UCSD-AML1 (cell line): Measurements from ENCODE around the gene FXYD2.
"Not testable (repeated sequence)": the region's sequence is repeated elsewhere in the genome, so short reads cannot be mapped to it uniquely, and the experiment has no call there.

Source experiments
- DNase-seq: peaks from one replicate; lab custom pipeline; 2025; ENCODE audit not compliant: unreplicated experiment; lab: John Stamatoyannopoulos, UW

The FXYD2 gene

GRCh38 chr11:117822074-117823033 lies 2.2 kb downstream of the FXYD2 start:
- DNase-seq = peak; percentile 70

DNA sequence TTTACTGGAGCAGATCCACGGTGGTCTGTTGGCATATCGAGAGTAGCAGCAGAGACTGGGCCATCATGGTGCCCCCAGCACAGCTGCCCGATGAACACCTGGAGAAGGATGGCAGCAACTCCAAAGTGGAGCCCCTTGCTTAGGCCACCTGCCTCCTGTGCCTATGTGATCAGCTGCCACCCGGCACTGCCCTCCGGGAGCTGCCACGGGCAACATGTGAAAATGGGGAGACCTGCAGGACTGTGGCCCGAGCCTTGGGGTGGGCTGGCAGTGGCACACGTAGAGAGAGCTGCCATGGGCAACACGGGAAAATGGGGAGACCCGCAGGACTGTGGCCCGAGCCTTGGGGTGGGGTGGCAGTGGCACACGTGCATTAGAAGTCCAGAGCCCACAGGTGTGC lies 3.1 kb downstream of the FXYD2 start:
- no peak for DNase-seq

DNA sequence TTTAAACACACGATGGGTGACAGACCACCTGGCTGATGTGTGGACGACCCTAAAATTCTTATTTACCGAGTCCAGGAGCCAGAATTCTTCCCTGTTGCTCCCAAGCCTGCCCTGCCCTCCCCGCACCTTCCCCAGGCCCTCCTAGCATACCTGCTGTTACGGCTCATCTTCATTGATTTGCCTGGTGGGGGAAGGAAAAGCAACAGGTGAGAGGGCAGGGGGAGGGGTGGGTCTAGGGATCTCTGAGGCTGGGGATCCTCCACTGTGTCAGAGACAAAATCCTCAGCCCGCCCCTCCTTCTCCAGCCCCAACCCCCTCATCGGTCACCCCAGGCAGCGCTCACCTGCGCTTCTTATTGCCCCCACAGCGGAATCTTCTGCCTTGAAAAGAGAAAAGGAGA lies 4.0 kb downstream of the FXYD2 start:
- DNase-seq = no peak

DNA sequence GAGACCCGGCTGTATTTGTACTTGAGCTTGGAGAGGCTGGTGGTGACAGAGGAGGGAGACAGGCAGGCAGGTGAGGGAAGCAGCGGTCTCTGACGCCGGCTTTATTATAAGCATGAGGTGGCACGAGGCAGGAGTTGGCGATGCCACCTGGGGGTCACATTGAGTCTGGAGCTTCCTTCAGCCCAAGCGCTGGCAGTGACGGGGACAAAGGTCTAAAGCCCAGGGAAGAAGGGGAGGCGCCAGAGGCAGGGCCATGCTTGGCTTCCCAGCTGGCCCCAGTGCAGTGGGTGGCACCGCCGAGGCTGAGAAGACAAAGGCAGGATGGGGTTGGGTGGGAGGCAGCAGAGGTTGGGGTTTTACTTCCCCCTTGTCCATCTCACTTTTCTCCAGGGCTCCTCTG lies 4.5 kb downstream of the FXYD2 start:
- DNase-seq = no peak

- DNase-seq = peak; percentile 85
These were observed 5.2 kb downstream of the FXYD2 start for GRCh38 chr11:117819096-117820040.

DNA sequence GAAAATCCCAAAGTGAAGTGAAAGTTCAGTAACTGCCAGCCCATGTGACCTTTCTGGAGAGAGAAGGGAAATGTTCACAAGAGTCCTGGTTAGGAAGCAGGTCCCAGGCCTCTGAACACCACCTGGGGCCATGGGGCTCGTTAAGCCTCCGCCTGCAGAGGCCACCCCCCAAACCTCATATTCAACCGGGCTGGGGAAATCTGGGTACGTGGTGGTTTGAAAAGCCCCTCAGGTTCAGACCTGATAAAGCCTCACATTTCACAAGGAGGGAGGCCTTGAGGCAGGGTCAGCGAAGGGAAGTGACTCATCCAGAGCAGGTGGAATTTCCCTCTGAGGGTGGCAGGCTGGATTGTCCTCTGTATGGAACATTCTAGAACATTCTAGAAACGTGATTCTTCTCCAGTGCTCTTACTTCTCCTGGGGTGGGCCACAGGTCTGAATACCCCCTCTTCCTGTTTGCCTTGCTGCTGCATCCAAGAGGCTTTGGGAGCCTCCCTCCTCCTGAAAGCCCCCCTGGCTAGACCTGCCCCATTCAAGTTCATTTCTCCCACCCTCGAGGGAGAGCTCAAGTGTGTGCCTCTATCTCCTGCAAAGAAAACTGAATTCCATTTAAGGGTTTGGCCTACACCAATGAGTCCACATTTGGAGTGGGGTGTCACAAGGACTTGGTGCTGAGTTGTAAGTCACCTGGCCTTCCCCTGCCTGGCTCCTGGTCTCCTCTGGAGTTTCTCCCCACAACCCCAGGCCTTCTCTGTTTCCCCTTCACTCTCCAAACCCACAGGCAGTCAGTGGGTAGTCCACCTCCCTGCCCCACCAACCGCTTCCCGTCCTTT lies 6.3 kb downstream of the FXYD2 start:
- DNase-seq = peak; percentile 53

DNA sequence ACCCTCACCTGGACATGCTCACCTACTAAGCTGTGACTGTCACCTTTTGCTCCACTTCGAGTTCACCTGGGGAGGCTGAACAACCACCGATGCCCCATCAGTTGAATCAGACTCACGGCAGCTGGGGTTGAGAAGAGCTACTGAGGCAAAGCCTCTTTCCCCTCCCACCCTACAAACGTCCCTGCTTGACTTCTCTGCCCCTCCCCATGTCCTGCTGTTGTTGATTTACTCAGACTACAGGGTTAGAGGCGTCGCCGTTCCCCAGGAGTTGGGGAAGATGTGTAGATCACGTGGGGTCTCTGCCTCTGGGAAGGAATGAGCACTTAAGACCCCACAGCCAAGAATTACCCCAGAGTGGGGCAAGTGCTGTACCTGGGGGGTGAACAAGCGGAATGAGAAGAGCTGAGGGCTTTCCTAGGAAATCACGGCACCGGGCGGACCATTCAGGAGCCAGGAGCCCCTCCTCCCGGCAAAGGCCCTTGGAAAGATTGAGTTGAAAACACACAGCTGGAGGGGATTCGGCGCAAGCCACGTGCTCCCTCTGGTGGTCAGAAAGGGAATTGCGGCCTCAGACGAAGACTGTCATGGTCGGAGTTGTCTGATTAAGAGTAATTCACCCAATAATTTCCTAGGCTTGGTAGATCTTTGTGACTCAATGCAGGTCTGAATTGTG lies 7.0 kb downstream of the FXYD2 start:
- DNase-seq = peak; percentile 81

- DNase-seq = peak; percentile 41
These were observed 7.6 kb downstream of the FXYD2 start for GRCh38 chr11:117816846-117817367.

GRCh38 chr11:117816151-117816741 lies 8.3 kb downstream of the FXYD2 start:
- no peak for DNase-seq

DNA sequence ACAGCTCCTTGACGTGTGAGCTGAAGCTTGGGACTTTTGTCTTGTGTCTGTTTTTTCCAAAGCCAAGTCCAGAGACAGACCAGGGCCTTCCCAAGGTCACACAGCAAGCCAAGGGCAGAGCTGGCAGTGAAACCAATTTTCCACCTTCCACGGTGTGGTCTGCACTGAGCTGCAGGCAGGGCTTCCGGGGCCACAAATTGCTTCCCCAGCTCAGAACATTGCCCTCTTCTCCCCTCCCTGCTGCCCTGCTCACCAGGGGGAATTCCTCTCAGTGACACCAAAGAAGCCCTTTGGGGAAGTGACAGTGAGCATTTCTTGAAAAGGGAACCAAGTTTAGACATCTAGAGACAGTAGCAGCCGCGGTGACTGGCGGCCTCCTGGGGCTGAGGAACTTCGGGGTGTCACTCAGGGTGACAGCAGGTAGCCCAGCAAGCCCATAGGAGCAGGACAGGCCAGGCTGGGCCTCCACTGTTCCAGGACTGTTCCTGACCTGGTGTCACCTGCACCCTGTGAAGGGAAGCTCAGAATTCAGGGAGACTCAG lies 9.2 kb downstream of the FXYD2 start:
- peak; percentile 66 for DNase-seq

DNA sequence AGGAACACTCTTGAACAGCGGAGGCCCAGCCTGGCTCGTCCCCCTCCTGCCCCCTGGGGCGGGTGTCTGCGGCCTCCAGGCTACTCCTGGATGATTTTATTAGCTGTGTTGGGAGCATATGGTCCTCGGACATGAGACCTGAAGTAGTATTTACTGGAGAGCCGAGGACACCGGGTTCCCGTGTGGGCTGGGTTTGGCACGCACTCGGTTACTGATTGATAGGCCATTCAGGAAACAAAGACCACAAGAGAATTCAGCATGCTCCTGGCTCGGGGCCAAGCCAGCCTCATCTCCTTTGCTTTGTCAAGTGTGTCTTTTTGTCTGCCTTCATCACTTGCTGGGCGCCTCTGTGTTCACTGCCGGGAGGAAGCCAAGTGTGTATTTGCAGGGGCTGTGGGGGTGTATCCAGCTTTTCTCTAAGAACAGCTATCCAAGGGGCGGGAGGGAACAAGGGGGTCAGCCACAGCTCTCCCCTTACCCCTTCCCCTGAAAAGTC lies 9.7 kb downstream of the FXYD2 start:
- peak; percentile 76 for DNase-seq

DNA sequence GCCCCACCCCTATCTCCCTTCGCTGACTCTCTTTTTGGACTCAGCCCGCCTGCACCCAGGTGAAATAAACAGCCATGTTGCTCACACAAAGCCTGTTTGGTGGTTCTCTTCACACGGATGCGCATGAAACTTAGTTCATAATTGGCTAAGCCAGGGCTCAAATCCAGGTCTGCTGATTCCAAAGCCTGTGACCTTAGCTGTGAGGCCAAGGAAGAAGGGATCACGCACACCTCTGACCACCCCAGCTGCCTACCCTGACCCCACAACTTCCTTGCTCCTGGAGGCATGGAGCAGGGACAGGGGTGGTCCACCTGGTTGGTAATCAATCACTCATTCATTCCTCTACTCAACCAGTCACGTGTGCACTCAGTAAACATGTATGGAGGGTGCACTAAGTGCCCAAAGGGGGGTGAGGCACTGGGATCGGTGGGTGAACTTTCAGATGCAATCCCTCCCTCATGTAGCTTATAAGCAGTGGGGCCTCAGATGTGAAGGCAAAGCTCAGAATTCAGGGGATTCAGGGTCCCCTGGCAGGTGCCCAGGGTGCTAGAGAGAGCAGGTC lies 10.3 kb downstream of the FXYD2 start:
- no peak for DNase-seq

- not testable (repeated sequence) for DNase-seq
These were observed 14.5 kb downstream of the FXYD2 start for GRCh38 chr11:117810056-117810451.

- peak; percentile 78 for DNase-seq
These were observed 15.1 kb downstream of the FXYD2 start for GRCh38 chr11:117809236-117810055.

GRCh38 chr11:117808784-117809183 lies 15.8 kb downstream of the FXYD2 start:
- no peak for DNase-seq

- peak; percentile 68 for DNase-seq
These were observed 16.8 kb downstream of the FXYD2 start for GRCh38 chr11:117807482-117808327.

DNA sequence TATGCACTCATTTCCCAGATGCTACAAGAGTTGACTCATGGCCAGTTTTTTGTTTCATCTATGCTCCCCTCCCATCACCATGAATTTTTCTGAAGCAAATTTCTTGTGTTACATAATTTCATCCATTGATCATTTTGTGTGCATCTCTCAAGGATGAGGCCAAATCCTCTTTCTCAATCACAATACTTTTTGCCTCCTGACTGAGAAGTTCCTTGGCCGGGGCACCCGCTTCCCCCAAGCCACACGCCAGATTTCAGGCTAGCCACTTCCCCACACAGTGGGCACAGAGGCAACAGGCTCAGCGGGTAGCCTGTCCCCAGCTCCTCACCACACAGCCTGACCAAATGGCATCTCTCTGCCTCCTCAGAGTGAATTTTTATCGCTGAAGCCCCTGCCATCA lies 17.7 kb downstream of the FXYD2 start:
- no peak for DNase-seq
